HG03342 (cell line): ENCODE measurements around the gene TAF11L11.
"Not testable (repeated sequence)": the region's sequence is repeated elsewhere in the genome, so short reads cannot be mapped to it uniquely, and the experiment has no call there.

ENCODE experiments used
- ATAC-seq: cut with Tn5 transposase; IDR thresholded peaks from one replicate; pipeline ENCODE4 v1.9.1; 2021; ENCODE audit warnings: mild to moderate bottlenecking, moderate library complexity; ENCODE audit not compliant: unreplicated experiment

TAF11L11 gene

GRCh38 chr5:17603880-17604279, at the start of gene TAF11L11:
TAF11L11 (plus strand) TSS chr5:17604183.
- not testable (repeated sequence) for ATAC-seq

- not testable (repeated sequence) for ATAC-seq
Observed at GRCh38 chr5:17585658-17586057, 18.3 kb upstream of the TAF11L11 start, which contains the start of gene TAF11L7. TAF11L7 (minus strand) TSS chr5:17585758.

GRCh38 chr5:17590860-17591259, 13.1 kb upstream of the TAF11L11 start, which contains the start of gene TAF11L8:
TAF11L8 (minus strand) TSS chr5:17590960.
- not testable (repeated sequence) for ATAC-seq

GRCh38 chr5:17594255-17594654, 9.7 kb upstream of the TAF11L11 start, which contains the start of gene TAF11L9:
TAF11L9 (minus strand) TSS chr5:17594394.
- ATAC-seq, result not testable (repeated sequence)

GRCh38 chr5:17597728-17598127, 6.3 kb upstream of the TAF11L11 start, which contains the start of gene TAF11L10:
TAF11L10 (minus strand) TSS chr5:17597828.
- ATAC-seq, result not testable (repeated sequence)

- ATAC-seq, result no peak
Observed at GRCh38 chr5:17604951-17605350, 968 bp downstream of the TAF11L11 start.

GRCh38 chr5:17607461-17607860, 3.5 kb downstream of the TAF11L11 start:
- not testable (repeated sequence) for ATAC-seq

GRCh38 chr5:17610092-17610491, 6.1 kb downstream of the TAF11L11 start, which contains the start of gene TAF11L12:
TAF11L12 (plus strand) TSS chr5:17610392.
- not testable (repeated sequence) for ATAC-seq

- ATAC-seq, result no peak
Observed at GRCh38 chr5:17614872-17615605, 11.1 kb downstream of the TAF11L11 start.

- no peak for ATAC-seq
Observed at GRCh38 chr5:17619354-17619753, 15.4 kb downstream of the TAF11L11 start.

- ATAC-seq, result no peak
Observed at GRCh38 chr5:17620627-17621026, 16.6 kb downstream of the TAF11L11 start.

- ATAC-seq, result no peak
Observed at GRCh38 chr5:17625686-17626085, 21.7 kb downstream of the TAF11L11 start.

- ATAC-seq, result not testable (repeated sequence)
Observed at GRCh38 chr5:17631788-17632187, 27.8 kb downstream of the TAF11L11 start, which contains the start of gene TAF11L13. TAF11L13 (plus strand) TSS chr5:17632088.

- no peak for ATAC-seq
Observed at GRCh38 chr5:17634160-17634559, 30.2 kb downstream of the TAF11L11 start, which contains the start of gene TAF11L14. TAF11L14 (plus strand) TSS chr5:17634460.

- not testable (repeated sequence) for ATAC-seq
Observed at GRCh38 chr5:17649232-17649631, 45.2 kb downstream of the TAF11L11 start.

- ATAC-seq, result not testable (repeated sequence)
Observed at GRCh38 chr5:17655201-17655759, 51.3 kb downstream of the TAF11L11 start.
